NCI-H82 treated with DMSO at 0.1 percent for 48 hours (cell line): ENCODE results near the gene LMNTD1.
"Not testable (repeated sequence)": the region's sequence is repeated elsewhere in the genome, so short reads cannot be mapped to it uniquely, and the experiment has no call there.

Source experiments
- DNase-seq: peaks from one replicate; lab custom pipeline; 2025; ENCODE audit not compliant: unreplicated experiment; lab: John Stamatoyannopoulos, UW

LMNTD1 gene

GRCh38 chr12:25493682-25494081 is 59.4 kb downstream of the LMNTD1 start:
- DNase-seq = no peak

GRCh38 chr12:25491396-25492325 is 61.4 kb downstream of the LMNTD1 start:
- no peak for DNase-seq

- DNase-seq = not testable (repeated sequence)
Measured at GRCh38 chr12:25488956-25489870, 63.9 kb downstream of the LMNTD1 start.

GRCh38 chr12:25482625-25483024 is 70.5 kb downstream of the LMNTD1 start:
- DNase-seq = peak; percentile 58

- DNase-seq = no peak
Measured at GRCh38 chr12:25480145-25480544, 72.9 kb downstream of the LMNTD1 start.

GRCh38 chr12:25477217-25477616 is 75.9 kb downstream of the LMNTD1 start:
- DNase-seq = no peak

- no peak for DNase-seq
Measured at GRCh38 chr12:25472453-25472852, 80.6 kb downstream of the LMNTD1 start.

- no peak for DNase-seq
Measured at GRCh38 chr12:25469861-25470260, 83.2 kb downstream of the LMNTD1 start.

- DNase-seq = no peak
Measured at GRCh38 chr12:25469368-25469767, 83.7 kb downstream of the LMNTD1 start.

- DNase-seq = no peak
Measured at GRCh38 chr12:25463521-25463920, 89.6 kb downstream of the LMNTD1 start.

- DNase-seq = no peak
Measured at GRCh38 chr12:25463005-25463404, 90.1 kb downstream of the LMNTD1 start.

GRCh38 chr12:25459541-25459951 is 93.5 kb downstream of the LMNTD1 start:
- DNase-seq = no peak

- DNase-seq = no peak
Measured at GRCh38 chr12:25458047-25458552, 95.0 kb downstream of the LMNTD1 start.

GRCh38 chr12:25456474-25456873 is 96.6 kb downstream of the LMNTD1 start:
- DNase-seq = no peak

- DNase-seq = no peak
Measured at GRCh38 chr12:25455696-25456095, 97.4 kb downstream of the LMNTD1 start.

GRCh38 chr12:25449007-25449406 is 104.1 kb downstream of the LMNTD1 start:
- no peak for DNase-seq

- no peak for DNase-seq
Measured at GRCh38 chr12:25447046-25447445, 106.0 kb downstream of the LMNTD1 start.

- DNase-seq = no peak
Measured at GRCh38 chr12:25438638-25439037, 114.4 kb downstream of the LMNTD1 start.

- DNase-seq = peak; percentile 45
Measured at GRCh38 chr12:25436206-25437030, 116.7 kb downstream of the LMNTD1 start.

- DNase-seq = no peak
Measured at GRCh38 chr12:25435431-25435830, 117.7 kb downstream of the LMNTD1 start.

- DNase-seq = no peak
Measured at GRCh38 chr12:25434515-25434914, 118.6 kb downstream of the LMNTD1 start.
